ENCODE measurements around the gene EHF. TPM values are rescaled to one million over a fixed set of nuclear protein-coding genes. Genes with fewer than 3 reads are reported as not detected.

Gene EHF
- total and polyA plus RNA-seq, 2 of the 8 experiments (the other 6 are each of a cell fraction or from before 2014, with no cell fraction given): not detected

GRCh38 chr11:34606326-34607120, 14.4 kb upstream of the EHF start (continued):
- TF ChIP-seq CREB1 (IDR thresholded peaks at IDR 0.05): no peak
